Type B pancreatic cell (in vitro differentiated cells): ENCODE results near the gene BDH1. TPM values are rescaled to one million over a fixed set of nuclear protein-coding genes. Genes with fewer than 3 reads are reported as not detected.

Experiments used
- DNase-seq: peaks from one replicate; pipeline ENCODE4 v3.0.0; 2021; ENCODE audit warnings: mixed read lengths; ENCODE audit not compliant: unreplicated experiment; ENCODE audit errors: extremely low spot score
- H3K27ac Mint-ChIP-seq: 2 replicates; pipeline ENCODE4 v1.8.0; 2021; ENCODE audit warnings: mild to moderate bottlenecking, mixed read lengths
- H3K27me3 Mint-ChIP-seq: 2 replicates; pipeline ENCODE4 v1.8.0; 2021; ENCODE audit warnings: mixed read lengths
- H3K36me3 Mint-ChIP-seq: 2 replicates; pipeline ENCODE4 v1.8.0; 2021; ENCODE audit warnings: mixed read lengths
- H3K4me1 Mint-ChIP-seq: one replicate; pipeline ENCODE4 v1.8.0; 2021; ENCODE audit warnings: mixed read lengths; ENCODE audit not compliant: unreplicated experiment
- H3K4me3 Mint-ChIP-seq: 2 replicates; pipeline ENCODE4 v1.8.0; 2021; ENCODE audit warnings: mild to moderate bottlenecking, mixed read lengths
- H3K9me3 Mint-ChIP-seq: 2 replicates; pipeline ENCODE4 v1.8.0; 2021; ENCODE audit warnings: mixed read lengths
- total RNA-seq: library from RNA; stranded (reverse); gene quantifications from 2 replicates; pipeline ENCODE4 v1.2.1, GENCODE V29; 2021; ENCODE audit warnings: low replicate concordance
- TF ChIP-seq, protein P1 (sequence below): fragments of 200-600 bp; sonication (generic); conservative IDR thresholded peaks from 2 replicates; pipeline ENCODE4 v1.5.0; 2021; ENCODE audit warnings: antibody characterized with exemption, mild to moderate bottlenecking

Gene BDH1
- total RNA-seq, 1 donor from 2014 or later, result 32.0 TPM

DNA sequence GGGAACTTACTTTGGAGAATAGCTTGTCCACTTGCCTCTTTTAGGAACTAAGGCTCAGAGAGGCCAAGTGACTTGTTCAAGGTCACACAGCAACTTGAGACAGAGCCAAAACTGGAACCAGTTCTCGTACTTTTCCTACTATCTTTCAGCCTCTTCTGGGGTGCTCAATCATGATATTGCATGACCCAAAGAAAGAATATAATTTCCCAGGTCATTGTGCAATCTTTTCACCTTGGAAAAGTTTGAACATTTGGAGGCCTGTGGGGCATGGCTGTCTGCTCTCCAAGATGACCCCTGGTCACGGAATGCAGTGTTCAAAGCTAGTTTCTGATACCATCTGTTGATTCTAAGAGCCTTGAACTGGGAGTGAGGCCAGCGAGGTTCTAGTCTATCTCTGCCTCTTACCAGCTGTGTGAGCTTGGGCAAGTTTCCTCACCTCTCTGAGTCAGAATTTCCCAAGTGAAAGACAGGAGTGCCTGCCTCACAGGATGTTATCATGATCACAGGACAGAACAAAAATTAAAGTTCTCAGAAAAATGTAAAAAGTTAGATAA lies 89.7 kb downstream of the BDH1 start:
- Mint-ChIP-seq H3K4me3 (no peak overlapping the region), H3K4me1 (peaks cover 61% of the 10 kb centered on the region), H3K9me3 (no peaks in the 10 kb centered on the region), H3K36me3 (no peaks in the 10 kb centered on the region), H3K27ac (no peak overlapping the region), H3K27me3 (peaks cover 10% of the 10 kb centered on the region)
- TF ChIP-seq, protein P1, sequence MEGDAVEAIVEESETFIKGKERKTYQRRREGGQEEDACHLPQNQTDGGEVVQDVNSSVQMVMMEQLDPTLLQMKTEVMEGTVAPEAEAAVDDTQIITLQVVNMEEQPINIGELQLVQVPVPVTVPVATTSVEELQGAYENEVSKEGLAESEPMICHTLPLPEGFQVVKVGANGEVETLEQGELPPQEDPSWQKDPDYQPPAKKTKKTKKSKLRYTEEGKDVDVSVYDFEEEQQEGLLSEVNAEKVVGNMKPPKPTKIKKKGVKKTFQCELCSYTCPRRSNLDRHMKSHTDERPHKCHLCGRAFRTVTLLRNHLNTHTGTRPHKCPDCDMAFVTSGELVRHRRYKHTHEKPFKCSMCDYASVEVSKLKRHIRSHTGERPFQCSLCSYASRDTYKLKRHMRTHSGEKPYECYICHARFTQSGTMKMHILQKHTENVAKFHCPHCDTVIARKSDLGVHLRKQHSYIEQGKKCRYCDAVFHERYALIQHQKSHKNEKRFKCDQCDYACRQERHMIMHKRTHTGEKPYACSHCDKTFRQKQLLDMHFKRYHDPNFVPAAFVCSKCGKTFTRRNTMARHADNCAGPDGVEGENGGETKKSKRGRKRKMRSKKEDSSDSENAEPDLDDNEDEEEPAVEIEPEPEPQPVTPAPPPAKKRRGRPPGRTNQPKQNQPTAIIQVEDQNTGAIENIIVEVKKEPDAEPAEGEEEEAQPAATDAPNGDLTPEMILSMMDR, result no peak
- no peak for DNase-seq

DNA sequence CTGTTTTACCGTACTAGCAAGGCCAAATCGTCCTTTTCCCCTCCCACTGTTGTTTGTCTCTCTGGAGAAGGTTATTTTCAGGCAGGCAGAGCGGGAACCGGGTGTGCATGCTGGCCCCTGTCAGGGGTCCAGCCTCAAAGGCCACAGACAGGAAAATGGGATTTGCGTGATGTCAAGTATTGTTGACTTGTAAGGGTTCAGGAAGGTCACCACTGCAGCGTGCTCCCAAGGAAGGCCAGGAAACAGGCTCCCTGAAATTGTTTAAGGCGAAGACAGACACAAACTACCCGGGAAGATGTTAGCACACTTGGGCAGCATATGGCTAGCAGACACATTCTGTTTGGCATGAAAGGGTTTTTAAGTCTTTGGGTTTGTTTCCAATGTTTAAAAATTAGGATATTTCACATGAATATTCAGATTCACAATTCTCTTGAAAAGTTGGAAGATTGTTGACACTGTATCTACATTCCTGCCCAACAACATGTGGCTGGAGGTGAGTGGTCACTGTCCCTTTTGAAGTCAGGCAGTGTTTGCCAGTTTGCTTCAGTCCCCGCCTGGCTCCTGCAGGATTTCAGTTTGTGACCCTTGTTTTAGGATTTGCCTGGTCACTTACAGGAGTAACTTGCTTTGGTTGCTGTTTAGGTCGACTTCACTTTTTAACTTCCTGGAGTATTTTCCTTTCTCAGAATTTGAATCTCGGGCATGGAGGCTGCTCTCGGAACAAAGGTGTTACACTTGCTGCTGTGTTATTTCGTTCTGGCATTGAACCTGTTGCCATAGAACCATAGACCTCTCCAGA lies 90.4 kb downstream of the BDH1 start:
- peaks cover 10% of the 10 kb centered on the region for H3K27me3 Mint-ChIP-seq
- peak overlapping the region; percentile 15 for H3K27ac Mint-ChIP-seq
- peaks cover 54% of the 10 kb centered on the region for H3K4me1 Mint-ChIP-seq
- H3K4me3 Mint-ChIP-seq, result peak overlapping the region; percentile 45
- no peaks in the 10 kb centered on the region for H3K9me3 Mint-ChIP-seq
- TF ChIP-seq, protein P1, result no peak
- H3K36me3 Mint-ChIP-seq, result no peaks in the 10 kb centered on the region
- no peak for DNase-seq

DNA sequence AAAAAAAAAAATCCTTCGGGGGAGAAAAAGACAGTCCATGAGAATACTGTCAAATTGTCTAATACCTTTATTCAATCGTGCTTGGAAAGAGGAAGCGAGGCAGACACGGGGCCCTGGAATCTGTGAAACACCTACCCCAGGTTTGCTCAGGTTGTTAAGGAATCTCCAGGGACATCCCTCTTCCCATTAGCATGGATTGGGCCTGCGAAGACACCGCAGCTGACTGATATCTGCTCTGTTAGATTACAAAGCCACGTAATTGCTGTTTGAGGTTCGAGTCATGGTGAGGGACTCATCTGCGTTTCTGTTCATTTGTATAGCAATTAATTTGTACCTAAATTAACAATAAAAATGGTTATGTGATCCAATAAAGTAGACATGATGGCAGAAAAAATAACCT lies 91.0 kb downstream of the BDH1 start:
- Mint-ChIP-seq H3K36me3 (no peaks in the 10 kb centered on the region), H3K9me3 (no peaks in the 10 kb centered on the region), H3K27me3 (peaks cover 10% of the 10 kb centered on the region), H3K4me3 (no peak overlapping the region), H3K4me1 (peaks cover 49% of the 10 kb centered on the region), H3K27ac (peak overlapping the region; percentile 15)
- TF ChIP-seq, protein P1, result no peak
- no peak for DNase-seq

DNA sequence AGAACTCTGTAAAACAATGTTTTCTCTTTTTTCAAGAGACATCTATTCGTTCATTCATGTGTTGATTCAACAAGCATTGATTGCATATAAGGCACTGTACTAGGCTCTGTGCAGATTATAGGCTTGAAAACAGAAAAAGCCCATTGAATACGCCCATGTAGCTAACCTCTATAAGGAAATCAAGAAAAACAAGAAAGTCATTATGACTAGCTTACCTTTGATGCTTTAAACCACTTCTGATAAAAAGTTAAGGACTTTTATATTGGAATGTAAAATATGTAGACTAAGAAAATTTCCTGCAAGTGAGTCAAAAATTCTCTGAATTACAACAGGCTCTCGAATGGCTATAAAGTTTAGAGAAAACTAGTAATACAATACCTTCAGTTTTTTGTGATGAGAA lies 92.5 kb downstream of the BDH1 start:
- Mint-ChIP-seq H3K9me3 (no peaks in the 10 kb centered on the region), H3K4me1 (peaks cover 36% of the 10 kb centered on the region), H3K27ac (no peak overlapping the region), H3K4me3 (no peak overlapping the region), H3K36me3 (no peaks in the 10 kb centered on the region), H3K27me3 (peaks cover 3% of the 10 kb centered on the region)
- DNase-seq, result no peak
- TF ChIP-seq, protein P1, result no peak

DNA sequence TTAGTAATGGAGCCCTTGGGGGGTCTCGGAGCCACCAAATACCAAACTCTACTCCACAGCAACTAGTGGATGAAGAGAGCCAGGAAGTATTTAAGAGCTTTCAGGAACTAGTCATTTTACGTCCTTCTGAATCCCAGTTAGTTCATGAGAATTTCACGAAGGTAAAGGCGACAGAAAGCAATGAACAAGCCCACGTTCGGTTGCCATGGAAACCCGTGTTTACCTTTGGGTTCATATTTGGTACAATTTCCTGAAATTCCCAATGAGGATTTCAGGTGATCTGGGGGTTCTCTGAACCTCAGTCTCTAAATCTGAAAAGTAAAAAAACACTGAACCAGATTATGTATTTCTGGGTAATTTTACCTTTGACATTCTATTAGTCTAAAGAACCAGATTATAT lies 93.0 kb downstream of the BDH1 start:
- DNase-seq, result no peak
- no peak overlapping the region for H3K4me3 Mint-ChIP-seq
- H3K4me1 Mint-ChIP-seq, result peaks cover 32% of the 10 kb centered on the region
- TF ChIP-seq, protein P1, result no peak
- H3K27ac Mint-ChIP-seq, result no peak overlapping the region
- H3K36me3 Mint-ChIP-seq, result no peaks in the 10 kb centered on the region
- H3K9me3 Mint-ChIP-seq, result no peaks in the 10 kb centered on the region
- H3K27me3 Mint-ChIP-seq, result no peaks in the 10 kb centered on the region
